Activated gamma-delta T cell treated with Interleukin-2 at 50 U/mL for 16 hours (primary cell): ENCODE results near the gene OR2A7.
"Not testable (repeated sequence)": the region's sequence is repeated elsewhere in the genome, so short reads cannot be mapped to it uniquely, and the experiment has no call there.

Experiments used
- DNase-seq: peaks from one replicate; pipeline ENCODE4 v3.0.0-alpha.2; 2020

OR2A7 gene

DNA sequence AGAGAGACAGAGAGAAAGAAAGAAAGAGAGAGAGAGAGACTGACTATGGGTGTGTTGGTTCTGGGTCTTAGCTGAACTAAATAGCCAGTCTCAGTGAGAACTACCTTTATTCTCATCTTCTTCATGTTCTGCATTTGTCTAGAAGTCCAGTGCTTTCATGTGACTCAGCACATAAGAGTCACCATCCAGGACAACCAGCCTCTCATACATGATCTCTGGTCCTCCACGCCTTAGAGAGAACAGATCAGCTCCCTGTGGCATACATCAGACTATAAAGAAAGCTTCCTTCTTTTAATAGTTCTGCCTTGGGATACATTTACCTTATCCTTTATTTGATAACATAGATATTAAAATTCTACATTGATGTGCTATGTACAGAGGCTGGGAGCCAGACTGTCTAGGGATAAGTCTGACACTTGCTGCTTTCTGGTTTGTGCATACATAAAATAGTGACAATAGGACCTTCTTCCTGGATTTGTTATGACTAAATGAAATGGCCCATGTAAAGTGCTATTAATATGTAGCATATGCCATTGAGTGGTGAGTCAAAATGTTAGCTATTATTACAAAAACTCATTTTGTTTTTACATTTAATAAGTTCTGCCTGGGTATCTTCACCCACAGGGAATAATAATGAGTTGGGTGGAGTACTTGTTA is 16.8 kb downstream of the OR2A7 start:
- not testable (repeated sequence) for DNase-seq

DNA sequence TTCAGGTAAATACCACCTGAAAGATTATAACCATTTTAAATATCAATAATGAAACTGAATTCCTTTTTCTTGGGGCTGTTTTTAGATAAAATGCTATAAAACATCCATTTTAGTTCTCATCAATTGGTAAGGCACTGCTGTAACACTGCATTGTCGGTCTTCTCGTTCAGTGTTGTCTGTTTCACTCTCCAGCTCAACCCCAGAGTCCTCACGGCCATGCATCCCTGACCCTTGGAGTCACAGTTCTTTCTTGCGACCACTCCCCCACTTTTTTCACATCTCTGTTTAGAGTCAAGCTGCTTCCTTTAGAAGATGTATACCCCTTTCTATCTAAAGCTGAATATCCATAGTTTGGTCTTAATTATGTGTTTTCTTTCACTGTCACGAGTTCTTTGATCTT is 17.6 kb downstream of the OR2A7 start:
- not testable (repeated sequence) for DNase-seq

DNA sequence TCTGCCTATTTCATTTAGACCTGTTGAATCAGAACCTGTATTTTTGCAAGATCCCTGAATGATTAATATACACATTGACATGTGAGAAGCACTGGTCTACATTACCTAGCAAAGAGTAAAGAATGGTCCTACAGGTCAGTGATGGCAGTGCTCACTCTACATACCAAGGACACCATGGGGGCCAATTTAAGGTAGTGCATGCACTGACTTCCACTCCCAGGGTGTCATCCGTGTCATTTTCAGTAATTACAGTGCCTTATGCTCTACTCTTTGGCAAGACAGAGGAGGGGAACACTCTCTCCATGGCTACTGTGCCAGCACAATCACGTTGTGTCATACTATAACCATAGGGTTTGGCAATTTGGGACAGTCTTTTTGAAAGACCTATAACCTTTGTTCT is 19.2 kb downstream of the OR2A7 start:
- not testable (repeated sequence) for DNase-seq

DNA sequence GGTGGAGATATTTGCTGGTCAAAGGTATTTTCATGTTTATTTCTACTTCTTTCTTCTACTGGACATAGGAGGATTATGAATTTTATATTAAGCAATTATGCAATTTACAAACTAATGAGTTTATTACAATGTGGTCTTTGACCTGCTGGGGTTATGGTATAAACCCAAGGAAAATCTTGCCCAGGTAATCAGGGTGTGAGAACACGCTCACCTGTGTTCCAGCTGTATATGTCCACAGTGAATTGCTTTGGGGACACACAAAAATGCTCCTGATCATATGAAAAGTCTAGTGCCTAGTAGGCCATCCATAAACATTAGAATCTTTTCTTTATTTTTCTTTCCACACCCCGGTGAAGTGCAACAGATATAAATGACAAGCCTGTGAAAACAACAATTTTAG is 25.2 kb downstream of the OR2A7 start, which contains the start of gene OR2A42:
Gene OR2A42 (minus strand): TSS at position 241 of the 400 bp plus-strand sequence. CDS start 6,762 bp downstream, outside the sequence.
- DNase-seq: not testable (repeated sequence)

DNA sequence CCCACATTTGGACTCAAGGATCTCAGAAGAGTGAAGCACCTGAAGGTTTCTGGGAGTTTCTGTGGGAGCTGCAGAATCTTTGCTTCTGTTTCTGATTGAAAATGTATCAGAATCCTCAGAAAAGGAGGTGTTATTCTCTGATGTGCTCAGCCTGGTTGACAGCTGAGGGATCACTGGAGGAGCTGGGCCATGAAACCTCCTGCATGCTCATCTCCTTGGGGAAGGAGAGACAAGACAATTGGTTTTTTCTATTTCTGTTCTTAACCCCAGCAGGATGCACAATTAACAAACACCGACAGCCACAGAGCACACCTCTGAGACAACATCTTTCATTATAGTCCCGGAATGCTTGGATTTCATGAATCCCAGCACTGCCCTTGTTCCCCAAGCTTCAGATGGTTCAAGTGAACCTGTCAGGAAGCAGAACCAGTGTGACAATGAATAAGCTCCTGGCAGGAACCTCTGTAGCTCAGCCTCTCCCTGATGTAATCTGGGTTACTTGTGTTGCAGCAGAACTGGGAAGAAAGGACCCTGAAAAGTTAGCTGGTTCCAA is 26.0 kb downstream of the OR2A7 start:
- not testable (repeated sequence) for DNase-seq

DNA sequence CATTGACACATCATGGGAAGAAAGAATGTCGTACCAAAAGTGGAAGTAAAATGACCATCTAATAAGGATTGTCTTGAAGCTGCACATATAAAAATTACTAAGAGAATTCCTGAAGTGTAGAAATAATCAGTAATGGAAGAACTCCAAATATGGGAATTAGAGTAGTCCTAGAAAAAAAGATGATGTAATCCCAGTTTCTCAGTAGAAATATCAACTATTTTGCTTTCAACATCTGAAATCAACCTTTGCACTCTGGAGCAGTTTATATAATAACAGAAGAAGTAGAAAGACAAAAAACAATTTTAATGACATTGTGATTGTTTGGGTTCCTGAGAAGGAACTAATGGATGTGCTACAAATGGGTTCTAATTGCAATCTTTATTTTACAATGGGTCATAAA is 31.6 kb downstream of the OR2A7 start:
- not testable (repeated sequence) for DNase-seq

DNA sequence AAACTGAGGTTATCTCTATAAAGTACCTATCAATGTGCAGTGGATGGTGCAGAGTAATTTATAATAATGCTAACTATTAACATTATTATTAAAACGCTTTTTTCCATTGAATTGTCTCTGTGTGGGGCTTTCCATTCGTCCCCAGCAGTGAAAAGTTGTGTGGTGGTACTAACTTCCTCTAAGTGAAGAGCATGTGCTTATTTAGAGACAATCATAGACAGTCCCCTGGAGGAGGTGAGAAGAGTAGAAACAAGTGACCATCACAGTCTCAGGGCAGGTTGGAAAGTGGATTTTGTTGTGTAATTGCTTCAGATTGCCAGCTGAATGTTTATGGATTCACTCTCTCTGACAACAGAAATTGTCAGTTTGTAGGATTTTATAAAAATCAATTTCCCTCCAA is 33.6 kb downstream of the OR2A7 start:
- DNase-seq: not testable (repeated sequence)

DNA sequence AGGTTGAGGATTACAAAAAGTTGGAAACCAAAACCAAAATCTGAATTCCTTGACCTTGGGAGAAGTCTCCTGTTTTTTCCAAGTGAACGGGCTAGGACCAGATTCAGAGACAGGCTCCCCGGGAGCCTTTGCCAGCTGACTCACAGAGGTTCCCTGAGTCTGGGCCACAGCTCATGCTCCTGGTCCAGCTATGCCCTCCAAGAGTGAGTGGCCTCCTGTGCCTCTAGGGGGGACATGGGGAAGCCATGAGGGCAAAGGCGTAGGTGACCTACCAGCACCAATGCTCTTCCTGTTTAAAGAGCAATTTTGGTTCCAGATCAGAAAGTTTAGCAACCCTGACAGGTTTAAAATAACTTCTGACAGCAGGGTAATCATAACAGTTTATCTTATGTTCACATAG is 35.8 kb downstream of the OR2A7 start:
- DNase-seq: not testable (repeated sequence)

DNA sequence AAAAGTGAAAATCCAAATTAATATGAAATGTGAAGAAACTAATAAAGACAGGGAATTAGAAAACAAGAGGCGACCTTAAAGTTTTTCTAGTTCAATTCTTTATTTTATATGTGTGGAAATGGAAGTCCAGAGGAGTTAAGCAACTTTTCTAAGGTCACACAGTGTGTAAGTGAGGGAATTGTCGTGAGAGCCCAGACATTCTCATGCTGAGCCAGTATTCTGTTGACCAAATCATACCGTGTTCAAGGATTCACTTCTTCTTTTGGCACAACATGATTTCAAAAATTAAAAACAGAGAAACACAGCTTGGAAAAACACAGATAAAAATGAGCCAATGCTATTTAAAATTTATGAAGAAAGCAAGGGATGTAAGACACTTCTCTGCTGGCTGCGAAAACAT is 37.7 kb downstream of the OR2A7 start:
- DNase-seq: not testable (repeated sequence)

DNA sequence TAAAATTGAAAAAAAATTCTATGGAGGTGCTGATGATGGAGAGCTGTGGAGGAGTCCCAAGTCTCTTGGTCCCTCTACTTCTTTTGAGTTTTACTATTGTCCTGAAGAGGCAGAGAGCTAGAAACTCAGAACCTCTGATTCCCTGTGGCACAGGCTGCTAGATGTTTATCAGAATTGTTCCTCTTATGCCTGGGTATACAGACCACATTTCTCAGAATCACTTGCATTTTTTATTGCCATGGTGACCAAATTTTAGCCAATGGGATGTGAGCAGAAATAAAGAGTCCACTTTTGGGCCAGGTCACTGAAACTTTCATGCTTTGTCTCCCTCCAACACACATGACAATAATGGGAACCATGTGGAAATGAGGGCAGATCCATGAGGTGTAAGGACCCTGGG is 40.9 kb downstream of the OR2A7 start:
- DNase-seq: not testable (repeated sequence)

DNA sequence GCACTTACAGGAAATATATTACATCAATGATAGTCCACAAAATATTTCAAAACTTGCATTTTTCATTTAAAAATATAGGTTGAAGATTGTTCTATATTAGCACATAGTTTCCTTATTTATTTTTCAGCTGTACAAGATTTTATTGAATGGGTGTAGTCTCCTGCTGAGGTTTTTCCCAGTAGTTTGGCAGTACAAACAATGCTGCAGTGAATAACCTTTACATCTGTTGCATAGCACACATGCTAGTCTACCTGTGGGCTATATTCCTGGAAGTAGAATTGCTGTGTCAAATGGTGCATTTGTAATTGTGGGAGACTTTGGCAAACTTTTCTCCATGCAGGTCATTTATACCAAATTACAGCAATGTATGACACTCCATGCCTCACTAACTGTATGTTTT is 44.1 kb downstream of the OR2A7 start:
- DNase-seq: not testable (repeated sequence)

DNA sequence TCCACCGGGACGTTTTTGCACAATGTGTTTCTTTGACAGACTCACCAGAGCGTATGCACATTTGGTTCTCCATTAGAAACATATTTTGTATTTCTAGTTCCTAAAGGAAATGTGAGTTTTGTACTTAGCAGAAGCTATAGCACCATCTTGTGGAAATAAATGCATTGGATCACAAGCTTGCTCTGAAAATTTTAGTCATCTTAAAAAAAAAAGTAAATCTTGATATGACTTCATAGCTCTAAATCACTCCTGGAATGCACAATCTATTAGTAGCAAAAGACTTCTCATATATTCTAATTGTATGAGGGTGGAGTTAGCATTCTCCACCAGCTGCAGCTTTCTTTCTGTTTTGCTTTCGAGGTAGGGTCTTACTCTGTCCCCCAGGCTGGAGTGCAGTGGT is 45.4 kb downstream of the OR2A7 start:
- not testable (repeated sequence) for DNase-seq

DNA sequence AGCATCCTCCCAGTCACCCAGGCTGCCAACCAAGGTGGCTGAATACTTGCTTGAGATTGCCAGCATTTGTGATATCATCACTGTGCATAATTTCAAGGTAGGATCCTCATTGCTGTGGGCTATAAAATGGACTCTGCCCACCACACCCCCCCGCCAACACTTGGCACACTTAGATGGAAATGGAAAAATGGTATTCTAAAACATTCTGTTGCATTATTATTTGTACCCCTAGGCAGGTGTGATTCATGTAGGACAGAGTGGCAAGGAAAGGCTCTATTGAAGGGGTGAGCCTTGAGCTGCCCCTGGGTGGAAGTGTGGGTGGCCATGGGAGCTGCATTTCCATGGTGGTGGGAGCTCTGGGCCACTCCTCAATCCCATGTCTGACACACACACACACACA is 46.0 kb downstream of the OR2A7 start:
- DNase-seq: not testable (repeated sequence)

DNA sequence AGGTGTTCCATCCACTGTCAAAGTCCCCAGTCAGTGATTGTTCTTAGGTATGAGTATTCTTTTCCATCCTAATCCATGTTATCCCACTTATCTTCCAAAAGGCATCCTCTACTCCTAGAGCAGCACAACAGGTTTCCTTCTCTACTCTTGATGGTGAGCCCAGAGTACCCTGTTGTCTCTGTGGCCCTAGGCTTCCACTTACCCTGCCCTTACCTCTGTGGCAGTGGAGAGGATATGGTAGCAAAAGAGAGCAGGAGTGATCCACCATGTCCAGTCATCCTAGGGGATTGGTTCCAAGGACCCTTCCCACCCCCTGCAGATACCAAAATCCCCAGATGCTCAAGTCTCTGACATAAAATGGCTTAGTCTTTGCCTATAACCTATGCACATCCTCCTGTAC is 47.4 kb downstream of the OR2A7 start:
- DNase-seq: not testable (repeated sequence)
